Gastroesophageal sphincter (tissue), 3 donors: ENCODE data around the gene IFFO2.

ENCODE experiments used
- CTCF ChIP-seq, 4 experiments: fragments of 200-600 bp in 2 of 4; fragments of 450-650 bp in 2 of 4; sonication (generic) in 1 of 4; IDR thresholded peaks; one replicate each; pipeline ENCODE4 v1.5.1; 2017 to 2019; ENCODE audit warnings: antibody characterized with exemption in 4 of 4, mild to moderate bottlenecking in 2 of 4, moderate library complexity in 2 of 4
- EP300 ChIP-seq: sonication (generic); formaldehyde crosslinking; IDR thresholded peaks from one replicate; pipeline ENCODE4 v1.6.1; 2017; ENCODE audit warnings: antibody characterized with exemption, mild to moderate bottlenecking
- POLR2A ChIP-seq, 2 donors: fragments of 450-650 bp; IDR thresholded peaks; one replicate each; pipeline ENCODE4 v1.6.1; 2017; ENCODE audit warnings: antibody characterized with exemption in 2 of 2, mild to moderate bottlenecking in 2 of 2, moderate library complexity in 1 of 2
- POLR2AphosphoS5 ChIP-seq: sonication (generic); formaldehyde crosslinking; IDR thresholded peaks from one replicate; pipeline ENCODE4 v1.6.1; 2017; ENCODE audit warnings: antibody characterized with exemption

- TF ChIP-seq POLR2A (IDR thresholded peaks at IDR 0.05): no peak
- no peak for TF ChIP-seq CTCF (IDR thresholded peaks at IDR 0.05)
- no peak for TF ChIP-seq POLR2AphosphoS5
- no peak for TF ChIP-seq EP300
Observed at GRCh38 chr1:18972991-18973390, 16.5 kb upstream of the IFFO2 start.
